ENCODE results near the gene ANKRD44.

The ANKRD44 gene

DNA sequence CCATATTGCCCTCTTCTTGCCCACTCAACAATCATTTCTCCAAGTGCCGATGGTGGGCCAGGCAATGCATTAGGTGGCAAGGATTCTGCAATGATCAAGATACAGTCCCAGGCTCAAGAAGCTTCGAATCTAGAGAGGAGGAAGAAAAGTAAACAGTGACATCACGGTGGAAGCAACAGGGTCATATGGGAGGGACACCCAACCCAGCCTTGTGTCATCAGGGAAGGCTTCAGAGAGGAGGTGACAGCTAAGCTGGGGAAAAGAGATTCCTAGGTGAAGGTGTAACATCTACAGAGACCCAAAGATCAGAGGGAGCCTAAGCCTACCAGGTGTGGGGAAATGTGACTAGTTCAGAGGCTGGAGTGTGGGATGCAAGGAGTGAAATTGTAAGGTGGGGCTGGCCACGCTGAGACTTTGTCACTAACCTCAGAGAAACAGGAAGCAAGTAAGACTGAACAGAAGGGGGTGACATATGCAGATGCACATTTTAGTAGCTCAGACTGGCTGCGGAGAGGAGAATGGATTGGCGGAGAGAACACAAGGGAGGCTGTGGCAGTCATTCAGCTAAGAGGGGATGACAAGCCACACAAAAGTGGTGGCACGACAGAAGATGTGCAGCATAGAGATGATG is 104.9 kb downstream of the ANKRD44 start:
- Histone ChIP-seq H3K9ac (ENCODE audit: low read length) (peak overlapping the region; percentile 15; the same call in 1 of the 2 replicates), H3K27ac (ENCODE audit: low read depth, low read length, poor library complexity, severe bottlenecking) (peak overlapping the region; percentile 74), H3K4me2 (ENCODE audit: low read length) (peak overlapping the region; percentile 50; the same call in 1 of the 2 replicates), H2AFZ (ENCODE audit: low read length) (no peak overlapping the region), H4K20me1 (ENCODE audit: insufficient read depth, low read length) (no peaks in the 10 kb centered on the region), H3K27me3 (ENCODE audit: insufficient read depth, low read length) (no peaks in the 10 kb centered on the region), H3K9me3 (ENCODE audit: low read length) (no peaks in the 10 kb centered on the region), H3K4me1 (ENCODE audit: insufficient read depth, low read length, severe bottlenecking) (peaks cover 73% of the 10 kb centered on the region), H3K79me2 (ENCODE audit: insufficient read depth, low read length) (peaks cover 9% of the 10 kb centered on the region), H3F3A (ENCODE audit: insufficient read depth, low read length) (no peaks in the 10 kb centered on the region), H3K4me3 (ENCODE audit: low read depth, low read length, poor library complexity, severe bottlenecking) (no peak overlapping the region), H3K9me2 (ENCODE audit: low read depth, low read length) (no peaks in the 10 kb centered on the region), H3K36me3 (ENCODE audit: insufficient read depth, low read length) (peaks cover 22% of the 10 kb centered on the region; the same call in 1 of the 2 replicates)
- no peak for TF ChIP-seq EZH2 (IDR thresholded peaks at IDR 0.05; ENCODE audit: borderline replicate concordance, low read length)
- TF ChIP-seq, protein P1, sequence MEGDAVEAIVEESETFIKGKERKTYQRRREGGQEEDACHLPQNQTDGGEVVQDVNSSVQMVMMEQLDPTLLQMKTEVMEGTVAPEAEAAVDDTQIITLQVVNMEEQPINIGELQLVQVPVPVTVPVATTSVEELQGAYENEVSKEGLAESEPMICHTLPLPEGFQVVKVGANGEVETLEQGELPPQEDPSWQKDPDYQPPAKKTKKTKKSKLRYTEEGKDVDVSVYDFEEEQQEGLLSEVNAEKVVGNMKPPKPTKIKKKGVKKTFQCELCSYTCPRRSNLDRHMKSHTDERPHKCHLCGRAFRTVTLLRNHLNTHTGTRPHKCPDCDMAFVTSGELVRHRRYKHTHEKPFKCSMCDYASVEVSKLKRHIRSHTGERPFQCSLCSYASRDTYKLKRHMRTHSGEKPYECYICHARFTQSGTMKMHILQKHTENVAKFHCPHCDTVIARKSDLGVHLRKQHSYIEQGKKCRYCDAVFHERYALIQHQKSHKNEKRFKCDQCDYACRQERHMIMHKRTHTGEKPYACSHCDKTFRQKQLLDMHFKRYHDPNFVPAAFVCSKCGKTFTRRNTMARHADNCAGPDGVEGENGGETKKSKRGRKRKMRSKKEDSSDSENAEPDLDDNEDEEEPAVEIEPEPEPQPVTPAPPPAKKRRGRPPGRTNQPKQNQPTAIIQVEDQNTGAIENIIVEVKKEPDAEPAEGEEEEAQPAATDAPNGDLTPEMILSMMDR (IDR thresholded peaks at IDR 0.05; ENCODE audit: low read length) = no peak

DNA sequence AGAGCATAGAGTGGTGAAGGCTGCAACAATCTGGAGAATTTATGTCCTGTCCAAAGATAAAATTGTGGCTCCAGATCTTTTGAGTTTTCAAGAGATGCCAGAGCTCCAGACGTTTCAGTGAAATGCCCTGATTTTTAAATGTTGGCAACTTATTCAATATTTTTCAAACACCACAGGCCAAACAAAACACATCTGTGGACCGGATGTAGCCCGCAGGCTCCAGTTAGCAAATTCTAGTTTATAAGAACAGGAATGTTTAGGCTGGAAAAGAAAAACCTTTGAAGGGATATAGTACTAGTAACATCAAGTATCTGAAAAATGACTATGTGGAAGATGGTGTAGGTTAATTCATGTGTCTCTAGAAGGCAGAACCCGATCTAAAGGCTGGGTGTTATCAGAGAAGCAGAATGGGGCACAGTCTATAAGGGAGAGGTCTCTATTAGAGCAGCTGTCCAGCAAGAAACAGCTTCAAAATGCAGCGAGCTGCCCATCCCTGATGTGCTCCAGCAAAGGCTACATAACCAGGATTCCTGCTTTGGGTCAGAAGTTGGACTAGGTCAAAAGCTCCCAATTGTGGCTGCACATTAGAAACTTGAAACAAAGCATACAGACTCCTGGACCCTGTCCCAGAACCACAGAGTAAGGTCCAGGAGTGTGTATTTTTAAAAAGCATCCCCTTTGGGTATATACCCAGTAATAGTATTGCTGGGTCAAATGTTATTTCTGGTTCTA is 105.9 kb downstream of the ANKRD44 start:
- H3K27me3 ChIP-seq (ENCODE audit: insufficient read depth, low read length) = no peaks in the 10 kb centered on the region
- H3K36me3 ChIP-seq (ENCODE audit: insufficient read depth, low read length) = peaks cover 22% of the 10 kb centered on the region; the same call in 1 of the 2 replicates
- H3K9me2 ChIP-seq (ENCODE audit: low read depth, low read length) = no peaks in the 10 kb centered on the region
- peak overlapping the region; percentile 74 for H3K27ac ChIP-seq (ENCODE audit: low read depth, low read length, poor library complexity, severe bottlenecking)
- no peak overlapping the region for H3K4me3 ChIP-seq (ENCODE audit: low read depth, low read length, poor library complexity, severe bottlenecking)
- no peak overlapping the region for H3K4me2 ChIP-seq (ENCODE audit: low read length)
- H3F3A ChIP-seq (ENCODE audit: insufficient read depth, low read length) = no peaks in the 10 kb centered on the region
- H3K9me3 ChIP-seq (ENCODE audit: low read length) = no peaks in the 10 kb centered on the region
- H3K9ac ChIP-seq (ENCODE audit: low read length) = no peak overlapping the region
- TF ChIP-seq, protein P1 (IDR thresholded peaks at IDR 0.05; ENCODE audit: low read length) = no peak
- TF ChIP-seq EZH2 (IDR thresholded peaks at IDR 0.05; ENCODE audit: borderline replicate concordance, low read length) = no peak
- peaks cover 9% of the 10 kb centered on the region; the same call in 1 of the 2 replicates for H3K79me2 ChIP-seq (ENCODE audit: insufficient read depth, low read length)
- peaks cover 73% of the 10 kb centered on the region for H3K4me1 ChIP-seq (ENCODE audit: insufficient read depth, low read length, severe bottlenecking)
- H4K20me1 ChIP-seq (ENCODE audit: insufficient read depth, low read length) = no peaks in the 10 kb centered on the region
- no peak overlapping the region for H2AFZ ChIP-seq (ENCODE audit: low read length)

DNA sequence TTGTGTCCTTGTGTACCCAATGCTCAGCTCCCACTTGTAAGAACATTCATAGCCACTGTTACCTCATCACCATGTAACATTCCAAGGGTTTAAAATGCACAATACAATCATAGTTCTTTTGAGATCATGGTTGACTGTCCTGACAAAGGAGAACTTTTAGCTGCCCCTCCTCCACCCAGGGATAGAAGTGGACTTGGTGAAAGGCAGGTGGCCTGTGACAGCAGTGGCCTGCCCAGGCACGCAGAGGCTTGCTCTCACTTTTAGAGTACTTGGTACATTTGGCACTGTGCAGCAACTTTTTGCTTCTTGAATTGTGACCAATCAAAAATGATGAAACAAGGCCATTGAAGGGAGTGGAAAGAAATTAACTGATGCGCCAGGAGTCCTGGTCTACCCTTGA is 108.7 kb downstream of the ANKRD44 start:
- TF ChIP-seq EZH2 (IDR thresholded peaks at IDR 0.05; ENCODE audit: borderline replicate concordance, low read length) = no peak
- TF ChIP-seq, protein P1 (IDR thresholded peaks at IDR 0.05; ENCODE audit: low read length) = no peak
- Histone ChIP-seq H3K9ac (ENCODE audit: low read length) (no peak overlapping the region), H3K4me2 (ENCODE audit: low read length) (no peak overlapping the region), H3K4me1 (ENCODE audit: insufficient read depth, low read length, severe bottlenecking) (peaks cover 68% of the 10 kb centered on the region), H3K4me3 (ENCODE audit: low read depth, low read length, poor library complexity, severe bottlenecking) (no peak overlapping the region), H3K36me3 (ENCODE audit: insufficient read depth, low read length) (peaks cover 22% of the 10 kb centered on the region; the same call in 1 of the 2 replicates), H3K79me2 (ENCODE audit: insufficient read depth, low read length) (no peaks in the 10 kb centered on the region), H3K27me3 (ENCODE audit: insufficient read depth, low read length) (no peaks in the 10 kb centered on the region), H3K9me3 (ENCODE audit: low read length) (no peaks in the 10 kb centered on the region), H4K20me1 (ENCODE audit: insufficient read depth, low read length) (no peaks in the 10 kb centered on the region), H2AFZ (ENCODE audit: low read length) (no peak overlapping the region), H3K9me2 (ENCODE audit: low read depth, low read length) (no peaks in the 10 kb centered on the region), H3F3A (ENCODE audit: insufficient read depth, low read length) (no peaks in the 10 kb centered on the region), H3K27ac (ENCODE audit: low read depth, low read length, poor library complexity, severe bottlenecking) (peak overlapping the region; percentile 79)
